Adipose tissue (tissue), 3 donors: ENCODE data around the gene CLIP1. TPM values are rescaled to one million over a fixed set of nuclear protein-coding genes. Genes with fewer than 3 reads are reported as not detected.
A peak's percentile ranks its signal among the peaks of the same experiment; 100 is the strongest.
"Not testable (repeated sequence)": the region's sequence is repeated elsewhere in the genome, so short reads cannot be mapped to it uniquely, and the experiment has no call there.

Experiments used
- H3K27ac ChIP-seq: one replicate; pipeline ENCODE4 v1.5.1; 2013; ENCODE audit warnings: low read depth, low read length
- WGBS, 3 donors: extraction: QIAGEN DNeasy Blood & Tissue Kit; methylation state at CpG; one replicate each; pipeline ENCODE4 v1.1.7; 2013; 5-methylcytosine and 5-hydroxymethylcytosine counted together
- polyA plus RNA-seq, 3 donors: library from polyadenylated mRNA; stranded (reverse); fragments of 200-250 nt; gene quantifications; one replicate each; pipeline ENCODE4 v1.2.3, GENCODE V29; 2013
- donor health status: healthy with polysubstance abuse.
- donor health status: Bipolar disorder and iron deficiency.
- donor health status: healthy.

Gene CLIP1
- polyA plus RNA-seq, 3 donors = 11.9 to 29.0 (median 26.0) TPM

- no peak overlapping the region for H3K27ac ChIP-seq
These were observed 18.6 kb downstream of the CLIP1 start for GRCh38 chr12:122403831-122404230.

GRCh38 chr12:122403115-122403770, 19.2 kb downstream of the CLIP1 start:
- WGBS, 3 donors = 68 to 78% (median 68%) methylated on average over 6 of the region's 6 CpGs
- no peak overlapping the region for H3K27ac ChIP-seq

More at GRCh38 chr12:122403831-122404230, 18.6 kb downstream of the CLIP1 start:
- 96 to 97% (median 97%) methylated on average over 12 of the region's 12 CpGs for WGBS, 3 donors

- WGBS, 3 donors = 92 to 94% (median 94%) methylated on average over 4 of the region's 4 CpGs
- H3K27ac ChIP-seq = no peak overlapping the region
These were observed 20.2 kb downstream of the CLIP1 start for GRCh38 chr12:122402264-122402663.

GRCh38 chr12:122399592-122400373, 22.7 kb downstream of the CLIP1 start:
- WGBS, 3 donors = 15 to 20% (median 18%) methylated on average over 14 of the region's 14 CpGs

GRCh38 chr12:122399254-122399591, 23.2 kb downstream of the CLIP1 start:
- H3K27ac ChIP-seq = peak overlapping the region; percentile 20
- WGBS, 3 donors = 9 to 28% (median 21%) methylated on average over 2 of the region's 2 CpGs

More at GRCh38 chr12:122399592-122400373, 22.7 kb downstream of the CLIP1 start:
- H3K27ac ChIP-seq = peak overlapping the region; percentile 70

- H3K27ac ChIP-seq = not testable (repeated sequence)
- 91 to 96% (median 95%) methylated on average over 6 of the region's 6 CpGs for WGBS, 3 donors
These were observed 24.5 kb downstream of the CLIP1 start for GRCh38 chr12:122397981-122398380.

- 63 to 72% (median 66%) methylated on average over 3 of the region's 3 CpGs for WGBS, 3 donors
- H3K27ac ChIP-seq = no peak overlapping the region
These were observed 27.1 kb downstream of the CLIP1 start for GRCh38 chr12:122395319-122395718.

- 70 to 75% (median 71%) methylated on average over 13 to 15 of the region's 15 CpGs for WGBS, 3 donors
- H3K27ac ChIP-seq = no peak overlapping the region
These were observed 27.8 kb downstream of the CLIP1 start for GRCh38 chr12:122394626-122395194.

GRCh38 chr12:122393817-122394216, 28.7 kb downstream of the CLIP1 start:
- no peak overlapping the region for H3K27ac ChIP-seq
- WGBS, 3 donors = 87 to 91% (median 89%) methylated on average over 4 of the region's 4 CpGs

GRCh38 chr12:122392411-122392810, 30.1 kb downstream of the CLIP1 start:
- WGBS, 3 donors = 95 to 100% (median 96%) methylated on average over 5 of the region's 5 CpGs
- no peak overlapping the region for H3K27ac ChIP-seq

GRCh38 chr12:122389677-122390076, 32.8 kb downstream of the CLIP1 start:
- 93 to 94% (median 94%) methylated on average over 7 of the region's 7 CpGs for WGBS, 3 donors
- H3K27ac ChIP-seq = no peak overlapping the region

GRCh38 chr12:122387887-122388286, 34.6 kb downstream of the CLIP1 start:
- H3K27ac ChIP-seq = no peak overlapping the region
- 86 to 95% (median 92%) methylated on average over 6 of the region's 6 CpGs for WGBS, 3 donors

GRCh38 chr12:122385171-122386016, 37.1 kb downstream of the CLIP1 start:
- WGBS, 3 donors = 93 to 96% (median 93%) methylated on average over 13 of the region's 13 CpGs
- no peak overlapping the region for H3K27ac ChIP-seq

GRCh38 chr12:122382919-122383350, 39.5 kb downstream of the CLIP1 start:
- no peak overlapping the region for H3K27ac ChIP-seq
- 66 to 88% (median 79%) methylated on average over 6 of the region's 6 CpGs for WGBS, 3 donors

GRCh38 chr12:122381021-122381420, 41.4 kb downstream of the CLIP1 start:
- 52 to 100% (median 69%) methylated on average over 1 of the region's 1 CpG for WGBS, 3 donors

GRCh38 chr12:122376751-122377150, 45.7 kb downstream of the CLIP1 start:
- H3K27ac ChIP-seq = not testable (repeated sequence)
- 91 to 98% (median 93%) methylated on average over 5 of the region's 5 CpGs for WGBS, 3 donors

More at GRCh38 chr12:122381021-122381420, 41.4 kb downstream of the CLIP1 start:
- no peak overlapping the region for H3K27ac ChIP-seq

- H3K27ac ChIP-seq = no peak overlapping the region
- 68 to 83% (median 71%) methylated on average over 5 of the region's 5 CpGs for WGBS, 3 donors
These were observed 47.8 kb downstream of the CLIP1 start for GRCh38 chr12:122374707-122375106.

GRCh38 chr12:122371475-122372045, 50.9 kb downstream of the CLIP1 start:
- no peak overlapping the region for H3K27ac ChIP-seq
- WGBS, 3 donors = 40 to 64% (median 41%) methylated on average over 8 of the region's 8 CpGs
